ENCODE data around the gene UBAC2. TPM values are rescaled to one million over a fixed set of nuclear protein-coding genes. Genes with fewer than 3 reads are reported as not detected.

Gene UBAC2
- total and polyA plus RNA-seq, 2 donors (not counting 1 experiment from before 2014, with no cell fraction given) = 32.4 to 87.4 TPM

- H2AFZ ChIP-seq (ENCODE audit: low read length) = no peak overlapping the region
- peak overlapping the region; percentile 55 for H3K27ac ChIP-seq (ENCODE audit: insufficient read depth, low read length)
- no peaks in the 10 kb centered on the region for H3K9me3 ChIP-seq (ENCODE audit: control insufficient read depth, insufficient read depth, low read depth, low read length)
- TF ChIP-seq CTCF (conservative IDR thresholded peaks at IDR 0.05 in 1 of 2, IDR thresholded peaks at IDR 0.05 in 1 of 2; ENCODE audit: low read depth in 1 of 2, low read length in 2 of 2) (no peak), EZH2 (IDR thresholded peaks at IDR 0.05; ENCODE audit: low read length, missing control alignments) (no peak)
- H3K79me2 ChIP-seq (ENCODE audit: control insufficient read depth, insufficient read depth, low read length) = no peaks in the 10 kb centered on the region
- no peaks in the 10 kb centered on the region for H3K27me3 ChIP-seq (ENCODE audit: control insufficient read depth, insufficient read depth, low read length)
- H3K4me3 ChIP-seq (replicated peaks in 1 of 4; ENCODE audit: control extremely low read depth in 1 of 4, insufficient read depth in 1 of 4, low read depth in 3 of 4, low read length in 4 of 4) = peak overlapping the region in 3 of 4 experiments; percentile 1 to 36 (median 29)
- peaks cover 8% of the 10 kb centered on the region for H3K4me1 ChIP-seq (ENCODE audit: control insufficient read depth, extremely low read depth, insufficient read depth, low read length)
- peak; percentile 87 to 92 for DNase-seq (ENCODE audit: low read depth in 2 of 2)
- no peaks in the 10 kb centered on the region for H3K36me3 ChIP-seq (ENCODE audit: control insufficient read depth, insufficient read depth, low read length)
- peak overlapping the region; percentile 9 for H3K9ac ChIP-seq (ENCODE audit: insufficient read depth, low read length)
- peak overlapping the region; percentile 61 for H3K4me2 ChIP-seq (ENCODE audit: extremely low read depth, insufficient read depth, low read length)
- no peaks in the 10 kb centered on the region for H4K20me1 ChIP-seq (ENCODE audit: control insufficient read depth, extremely low read depth, insufficient read depth, low read length)
These were observed 155.8 kb downstream of the UBAC2 start for GRCh38 chr13:99356262-99357091.

GRCh38 chr13:99357131-99357596, 156.5 kb downstream of the UBAC2 start:
- Histone ChIP-seq H4K20me1 (ENCODE audit: control insufficient read depth, extremely low read depth, insufficient read depth, low read length) (no peaks in the 10 kb centered on the region), H3K4me1 (ENCODE audit: control insufficient read depth, extremely low read depth, insufficient read depth, low read length) (peaks cover 8% of the 10 kb centered on the region), H2AFZ (ENCODE audit: low read length) (no peak overlapping the region), H3K36me3 (ENCODE audit: control insufficient read depth, insufficient read depth, low read length) (no peaks in the 10 kb centered on the region), H3K9ac (ENCODE audit: insufficient read depth, low read length) (no peak overlapping the region), H3K27ac (ENCODE audit: insufficient read depth, low read length) (peak overlapping the region; percentile 55), H3K79me2 (ENCODE audit: control insufficient read depth, insufficient read depth, low read length) (no peaks in the 10 kb centered on the region), H3K9me3 (ENCODE audit: control insufficient read depth, insufficient read depth, low read depth, low read length) (no peaks in the 10 kb centered on the region), H3K4me2 (ENCODE audit: extremely low read depth, insufficient read depth, low read length) (peak overlapping the region; percentile 61), H3K4me3 (replicated peaks in 1 of 4; ENCODE audit: control extremely low read depth in 1 of 4, insufficient read depth in 1 of 4, low read depth in 3 of 4, low read length in 4 of 4) (no peak overlapping the region), H3K27me3 (ENCODE audit: control insufficient read depth, insufficient read depth, low read length) (no peaks in the 10 kb centered on the region)
- DNase-seq (ENCODE audit: low read depth in 2 of 2) = peak; percentile 64 to 89
- TF ChIP-seq CTCF (conservative IDR thresholded peaks at IDR 0.05 in 1 of 2, IDR thresholded peaks at IDR 0.05 in 1 of 2; ENCODE audit: low read depth in 1 of 2, low read length in 2 of 2) (no peak), EZH2 (IDR thresholded peaks at IDR 0.05; ENCODE audit: low read length, missing control alignments) (no peak)

- Histone ChIP-seq H3K9ac (ENCODE audit: insufficient read depth, low read length) (no peak overlapping the region), H3K4me3 (replicated peaks in 1 of 4; ENCODE audit: control extremely low read depth in 1 of 4, insufficient read depth in 1 of 4, low read depth in 3 of 4, low read length in 4 of 4) (no peak overlapping the region), H3K9me3 (ENCODE audit: control insufficient read depth, insufficient read depth, low read depth, low read length) (no peaks in the 10 kb centered on the region), H3K27me3 (ENCODE audit: control insufficient read depth, insufficient read depth, low read length) (no peaks in the 10 kb centered on the region), H3K4me2 (ENCODE audit: extremely low read depth, insufficient read depth, low read length) (no peak overlapping the region), H2AFZ (ENCODE audit: low read length) (no peak overlapping the region), H3K4me1 (ENCODE audit: control insufficient read depth, extremely low read depth, insufficient read depth, low read length) (peaks cover 8% of the 10 kb centered on the region), H3K36me3 (ENCODE audit: control insufficient read depth, insufficient read depth, low read length) (no peaks in the 10 kb centered on the region), H3K27ac (ENCODE audit: insufficient read depth, low read length) (no peak overlapping the region), H4K20me1 (ENCODE audit: control insufficient read depth, extremely low read depth, insufficient read depth, low read length) (no peaks in the 10 kb centered on the region), H3K79me2 (ENCODE audit: control insufficient read depth, insufficient read depth, low read length) (no peaks in the 10 kb centered on the region)
- no peak for TF ChIP-seq EZH2 (IDR thresholded peaks at IDR 0.05; ENCODE audit: low read length, missing control alignments)
- no peak for TF ChIP-seq CTCF (conservative IDR thresholded peaks at IDR 0.05 in 1 of 2, IDR thresholded peaks at IDR 0.05 in 1 of 2; ENCODE audit: low read depth in 1 of 2, low read length in 2 of 2)
- no peak for DNase-seq (ENCODE audit: low read depth in 2 of 2)
These were observed 157.3 kb downstream of the UBAC2 start for GRCh38 chr13:99357941-99358340.

All from fibroblast of lung (primary cell).